GM19239 (cell line): ENCODE results near the gene GOLGA6C.
"Not testable (repeated sequence)": the region's sequence is repeated elsewhere in the genome, so short reads cannot be mapped to it uniquely, and the experiment has no call there.

Experiments
- DNase-seq: peaks from one replicate; pipeline ENCODE4 v3.0.0; 2011; ENCODE audit warnings: low spot score; ENCODE audit not compliant: insufficient read length
- FAIRE-seq: peaks from 2 replicates; lab custom pipeline; 2011; peaks lifted over from hg19 to GRCh38; lab: Jason Lieb, UNC

GOLGA6C gene

GRCh38 chr15:75307778-75308390 lies 49.8 kb downstream of the GOLGA6C start:
- no peak for FAIRE-seq
- peak; percentile 35 for DNase-seq

GRCh38 chr15:75309711-75310110 lies 51.6 kb downstream of the GOLGA6C start:
- DNase-seq (no peak), FAIRE-seq (no peak)

GRCh38 chr15:75312548-75312947 lies 54.4 kb downstream of the GOLGA6C start:
- not testable (repeated sequence) for DNase-seq, FAIRE-seq

- DNase-seq (no peak), FAIRE-seq (no peak)
Observed at GRCh38 chr15:75313116-75313845, 55.1 kb downstream of the GOLGA6C start.

- no peak for FAIRE-seq
Observed at GRCh38 chr15:75314552-75315290, 56.6 kb downstream of the GOLGA6C start.

GRCh38 chr15:75319231-75319897 lies 61.2 kb downstream of the GOLGA6C start:
- not testable (repeated sequence) for FAIRE-seq

More at GRCh38 chr15:75314552-75315290, 56.6 kb downstream of the GOLGA6C start:
- no peak for DNase-seq

More at GRCh38 chr15:75319231-75319897, 61.2 kb downstream of the GOLGA6C start:
- DNase-seq = not testable (repeated sequence)
